Keratinocyte (primary cell): ENCODE results near the gene CDX1.
A peak's percentile ranks its signal among the peaks of the same experiment; 100 is the strongest.

ENCODE experiments used
- CTCF ChIP-seq, 3 experiments: IDR thresholded peaks in 1 of 3; conservative IDR thresholded peaks in 1 of 3; optimal IDR thresholded peaks in 1 of 3; 2 replicates in 2 of 3; 3 replicates in 1 of 3; pipeline versions ENCODE3 to v1.5.1; 2011; ENCODE audit warnings: low read length in 3 of 3, mild to moderate bottlenecking in 3 of 3, moderate library complexity in 2 of 3, control low read depth in 1 of 3, inconsistent platforms in 1 of 3; ENCODE audit not compliant: insufficient read depth in 2 of 3; ENCODE audit errors: extremely low read depth in 1 of 3
- EZH2 ChIP-seq: IDR thresholded peaks from one replicate; pipeline ENCODE4 v1.6.1; 2012; ENCODE audit warnings: inconsistent platforms, mild to moderate bottlenecking, low read length, moderate library complexity

- no peak for TF ChIP-seq CTCF (optimal IDR thresholded peaks at IDR 0.05 in 1 of 3, IDR thresholded peaks at IDR 0.05 in 1 of 3, conservative IDR thresholded peaks at IDR 0.05 in 1 of 3; ENCODE audit: extremely low read depth in 1 of 3, insufficient read depth in 2 of 3, low read length in 3 of 3)
- TF ChIP-seq EZH2: peak; percentile 61
Measured at GRCh38 chr5:150166037-150166649, 435 bp upstream of the CDX1 start.
